ENCODE results near the gene HMGCR. TPM values are rescaled to one million over a fixed set of nuclear protein-coding genes. Genes with fewer than 3 reads are reported as not detected.
A peak's percentile ranks its signal among the peaks of the same experiment; 100 is the strongest.

Gene HMGCR
- total RNA-seq, 2 experiments from 2014 or later = 50.3 to 50.8 TPM

- H3K27ac Mint-ChIP-seq = no peak overlapping the region
- H3K27me3 Mint-ChIP-seq = peaks cover under 1% of the 10 kb centered on the region
- POLR2A ChIA-PET = no interaction called here
Measured at GRCh38 chr5:75335486-75335885, 1.5 kb upstream of the HMGCR start.

GRCh38 chr5:75335952-75336614 lies 937 bp upstream of the HMGCR start:
- H3K4me1 Mint-ChIP-seq (ENCODE audit: low read depth) = peaks cover 25% of the 10 kb centered on the region
- no peaks in the 10 kb centered on the region for H3K27me3 Mint-ChIP-seq
- ChIA-PET POLR2A (interaction anchor here (0.6 to 2.0 kb wide), 7 partner anchors 9 to 282 kb away, joined by 3 to 7 read pairs (median 5); no protein-coding TSS in a partner anchor), CTCF (interaction anchor here (1.1 to 1.8 kb wide), 3 partner anchors 9 to 99 kb away, joined by 3 to 21 read pairs (median 6); partner anchors contain the start of gene ANKRD31)
- no peak overlapping the region for H3K27ac Mint-ChIP-seq
- H3K36me3 Mint-ChIP-seq (ENCODE audit: low read depth) = peaks cover 18% of the 10 kb centered on the region
- intact Hi-C loops (cut with micrococcal nuclease) = loop anchor here (2.0 to 10.0 kb wide), 3 partner anchors 99 to 281 kb away; partner anchors contain the start of genes ANKRD31, CERT1, GCNT4 and POLK
- peak; percentile 31 for TF ChIP-seq CTCF (IDR thresholded peaks at IDR 0.05)
- H3K4me3 Mint-ChIP-seq = no peak overlapping the region
- H3K9me3 Mint-ChIP-seq = peaks cover 2% of the 10 kb centered on the region
- ATAC-seq (no peak), DNase-seq (no peak)

More at GRCh38 chr5:75335486-75335885, 1.5 kb upstream of the HMGCR start:
- CTCF ChIA-PET = no interaction called here
- DNase-seq (no peak), ATAC-seq (no peak)
- Mint-ChIP-seq H3K9me3 (peaks cover 2% of the 10 kb centered on the region), H3K36me3 (ENCODE audit: low read depth) (peaks cover 15% of the 10 kb centered on the region), H3K4me3 (no peak overlapping the region), H3K4me1 (ENCODE audit: low read depth) (peaks cover 20% of the 10 kb centered on the region)
- no peak for TF ChIP-seq CTCF (IDR thresholded peaks at IDR 0.05)
- intact Hi-C loops (cut with micrococcal nuclease) = loop anchor here (5.0 to 10.0 kb wide), 2 partner anchors 177 to 281 kb away; partner anchors contain the start of genes CERT1, GCNT4 and POLK

GRCh38 chr5:75337366-75338021 lies 474 bp downstream of the HMGCR start:
- H3K27ac Mint-ChIP-seq = no peak overlapping the region
- peaks cover 37% of the 10 kb centered on the region for H3K4me1 Mint-ChIP-seq (ENCODE audit: low read depth)
- H3K36me3 Mint-ChIP-seq (ENCODE audit: low read depth) = peaks cover 21% of the 10 kb centered on the region
- no peak for ATAC-seq
- DNase-seq = peak; percentile 47
- no peak overlapping the region for H3K4me3 Mint-ChIP-seq
- H3K27me3 Mint-ChIP-seq = no peaks in the 10 kb centered on the region
- intact Hi-C loops (cut with micrococcal nuclease) = loop anchor here (2.0 to 10.0 kb wide), 3 partner anchors 101 to 283 kb away; partner anchors contain the start of genes ANKRD31, CERT1, GCNT4 and POLK
- peaks cover 2% of the 10 kb centered on the region for H3K9me3 Mint-ChIP-seq
- TF ChIP-seq CTCF (IDR thresholded peaks at IDR 0.05) = no peak
- POLR2A ChIA-PET = interaction anchor here (0.6 to 2.0 kb wide), 10 partner anchors 8 to 817 kb away, joined by 3 to 8 read pairs (median 4); partner anchors contain the start of genes ANKRD31 and CERT1
- CTCF ChIA-PET = interaction anchor here (0.8 to 1.8 kb wide), 8 partner anchors 10 to 343 kb away, joined by 3 to 21 read pairs (median 4); partner anchors contain the start of gene ANKRD31

GRCh38 chr5:75338408-75338807 lies 1.4 kb downstream of the HMGCR start:
- Mint-ChIP-seq H3K9me3 (peaks cover 2% of the 10 kb centered on the region), H3K27me3 (no peaks in the 10 kb centered on the region), H3K4me1 (ENCODE audit: low read depth) (peaks cover 39% of the 10 kb centered on the region), H3K36me3 (ENCODE audit: low read depth) (peaks cover 22% of the 10 kb centered on the region), H3K27ac (no peak overlapping the region), H3K4me3 (no peak overlapping the region)
- ChIA-PET POLR2A (no interaction called here), CTCF (interaction anchor here (1.0 kb wide), 1 partner anchor 288 kb away, joined by 3 read pairs; no protein-coding TSS in a partner anchor)
- DNase-seq = no peak
- TF ChIP-seq CTCF (IDR thresholded peaks at IDR 0.05) = no peak
- ATAC-seq = no peak
- intact Hi-C loops (cut with micrococcal nuclease) = loop anchor here (5.0 to 10.0 kb wide), 2 partner anchors 174 to 284 kb away; partner anchors contain the start of genes CERT1, GCNT4 and POLK

Measured in activated CD8-positive, alpha-beta T cell treated with anti-CD3 and anti-CD28 coated beads for 36 hours (primary cell).